ENCODE data around the gene GINS2.
A peak's percentile ranks its signal among the peaks of the same experiment; 100 is the strongest.

GINS2 gene

DNA sequence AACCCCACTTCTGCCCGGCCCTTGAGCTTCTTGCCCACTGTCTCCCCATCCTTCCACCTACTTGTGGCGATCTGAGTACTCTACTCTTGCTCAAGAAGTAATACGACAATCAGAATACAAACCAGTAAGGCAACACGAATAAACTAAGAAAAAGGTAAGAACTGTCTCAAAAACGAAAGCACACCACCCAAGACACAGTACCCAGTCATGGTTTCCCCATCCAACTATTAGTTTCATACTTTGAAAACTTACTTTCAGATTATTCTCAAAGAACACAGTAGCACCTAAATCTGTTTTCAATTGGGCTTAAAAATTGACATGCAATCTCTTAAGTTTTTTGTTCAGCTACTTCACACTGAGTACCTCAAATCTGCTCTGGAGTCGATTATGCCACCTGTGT lies 13.9 kb downstream of the GINS2 start:
- Histone ChIP-seq H3K4me2 (ENCODE audit: low read length) (no peak overlapping the region), H2AFZ (no peak overlapping the region), H3K36me3 (ENCODE audit: control insufficient read depth, insufficient read depth, low read length) (no peaks in the 10 kb centered on the region), H3K4me1 (peaks cover 14% of the 10 kb centered on the region), H3K9ac (no peak overlapping the region), H3K27me3 (ENCODE audit: control insufficient read depth, insufficient read depth, low read length) (no peaks in the 10 kb centered on the region), H3K4me3 (ENCODE audit: low read depth, low read length) (no peak overlapping the region), H3K27ac (no peak overlapping the region), H3K79me2 (no peaks in the 10 kb centered on the region), H3K9me3 (ENCODE audit: control insufficient read depth, low read length) (no peaks in the 10 kb centered on the region)
- TF ChIP-seq, protein P1, sequence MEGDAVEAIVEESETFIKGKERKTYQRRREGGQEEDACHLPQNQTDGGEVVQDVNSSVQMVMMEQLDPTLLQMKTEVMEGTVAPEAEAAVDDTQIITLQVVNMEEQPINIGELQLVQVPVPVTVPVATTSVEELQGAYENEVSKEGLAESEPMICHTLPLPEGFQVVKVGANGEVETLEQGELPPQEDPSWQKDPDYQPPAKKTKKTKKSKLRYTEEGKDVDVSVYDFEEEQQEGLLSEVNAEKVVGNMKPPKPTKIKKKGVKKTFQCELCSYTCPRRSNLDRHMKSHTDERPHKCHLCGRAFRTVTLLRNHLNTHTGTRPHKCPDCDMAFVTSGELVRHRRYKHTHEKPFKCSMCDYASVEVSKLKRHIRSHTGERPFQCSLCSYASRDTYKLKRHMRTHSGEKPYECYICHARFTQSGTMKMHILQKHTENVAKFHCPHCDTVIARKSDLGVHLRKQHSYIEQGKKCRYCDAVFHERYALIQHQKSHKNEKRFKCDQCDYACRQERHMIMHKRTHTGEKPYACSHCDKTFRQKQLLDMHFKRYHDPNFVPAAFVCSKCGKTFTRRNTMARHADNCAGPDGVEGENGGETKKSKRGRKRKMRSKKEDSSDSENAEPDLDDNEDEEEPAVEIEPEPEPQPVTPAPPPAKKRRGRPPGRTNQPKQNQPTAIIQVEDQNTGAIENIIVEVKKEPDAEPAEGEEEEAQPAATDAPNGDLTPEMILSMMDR (IDR thresholded peaks at IDR 0.05), result no peak

DNA sequence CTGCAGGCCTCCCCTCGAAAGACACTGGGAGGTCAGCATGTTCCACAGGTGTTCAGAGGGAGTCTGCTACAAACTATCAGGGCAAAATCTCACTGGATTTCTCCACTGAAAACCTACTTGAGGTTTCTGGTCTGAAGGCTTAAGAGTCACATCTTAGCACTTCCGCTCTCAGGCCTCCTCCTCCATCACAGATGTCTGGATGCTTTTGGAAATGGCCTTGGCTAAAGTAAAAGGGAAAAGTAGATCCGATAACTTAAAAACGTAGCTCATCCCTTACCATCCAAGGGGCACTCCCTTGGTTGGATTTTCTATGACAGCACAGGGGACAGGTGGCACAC lies 14.4 kb downstream of the GINS2 start:
- Histone ChIP-seq H3K27me3 (ENCODE audit: control insufficient read depth, insufficient read depth, low read length) (no peaks in the 10 kb centered on the region), H3K9ac (no peak overlapping the region), H3K79me2 (no peaks in the 10 kb centered on the region), H3K4me1 (peaks cover 14% of the 10 kb centered on the region), H3K4me2 (ENCODE audit: low read length) (no peak overlapping the region), H3K4me3 (ENCODE audit: low read depth, low read length) (no peak overlapping the region), H3K9me3 (ENCODE audit: control insufficient read depth, low read length) (no peaks in the 10 kb centered on the region), H3K27ac (no peak overlapping the region), H3K36me3 (ENCODE audit: control insufficient read depth, insufficient read depth, low read length) (no peaks in the 10 kb centered on the region), H2AFZ (no peak overlapping the region)
- TF ChIP-seq, protein P1 (IDR thresholded peaks at IDR 0.05), result no peak

DNA sequence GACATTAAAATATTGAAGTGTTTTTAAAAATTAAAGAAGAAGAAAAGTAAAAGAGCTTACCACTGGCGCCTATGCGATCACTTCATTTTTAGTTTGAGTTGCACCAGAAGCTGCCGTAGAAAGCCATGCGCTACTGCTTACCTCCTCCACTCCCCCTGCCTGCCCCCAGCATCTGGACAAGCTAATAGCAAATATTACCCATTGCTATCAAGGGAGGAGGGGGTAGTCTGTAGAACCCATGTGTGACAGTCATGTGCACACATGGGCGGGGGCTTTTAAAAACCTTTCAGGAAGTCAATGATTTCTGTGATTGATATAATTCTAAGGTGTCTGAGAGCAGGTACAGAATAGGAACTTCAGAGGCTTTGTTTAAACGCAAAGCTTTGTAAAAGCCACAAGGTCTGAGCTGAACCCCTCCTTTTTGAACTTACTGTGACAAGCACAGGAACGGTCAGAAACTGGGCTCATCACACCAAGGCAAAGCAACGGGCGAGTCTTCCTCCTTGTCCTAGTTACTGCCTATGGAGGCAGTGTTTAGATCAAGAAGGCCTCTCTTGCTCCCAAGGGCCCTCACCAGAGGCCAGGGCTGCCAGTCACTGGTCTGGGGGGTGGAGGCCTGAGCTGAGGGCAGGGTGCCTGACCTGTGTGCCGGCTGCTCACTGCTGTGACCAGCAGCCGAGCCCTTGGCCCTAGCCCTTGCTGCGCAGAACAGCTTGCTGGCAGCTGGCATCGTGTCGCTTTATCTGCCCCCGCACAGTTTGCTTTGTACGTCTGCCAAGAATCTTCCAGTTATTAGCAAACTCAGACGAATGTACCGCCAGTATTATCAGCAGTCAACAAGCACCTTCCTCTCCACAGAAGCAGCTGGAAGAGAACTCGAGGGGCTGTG lies 15.0 kb downstream of the GINS2 start:
- TF ChIP-seq, protein P1 (IDR thresholded peaks at IDR 0.05), result no peak
- H3K36me3 ChIP-seq (ENCODE audit: control insufficient read depth, insufficient read depth, low read length), result no peaks in the 10 kb centered on the region
- H3K27me3 ChIP-seq (ENCODE audit: control insufficient read depth, insufficient read depth, low read length), result no peaks in the 10 kb centered on the region
- no peaks in the 10 kb centered on the region for H3K79me2 ChIP-seq
- no peak overlapping the region for H3K4me2 ChIP-seq (ENCODE audit: low read length)
- H3K9ac ChIP-seq, result no peak overlapping the region
- no peaks in the 10 kb centered on the region for H3K9me3 ChIP-seq (ENCODE audit: control insufficient read depth, low read length)
- peaks cover 14% of the 10 kb centered on the region for H3K4me1 ChIP-seq
- H3K4me3 ChIP-seq (ENCODE audit: low read depth, low read length), result no peak overlapping the region
- H3K27ac ChIP-seq, result peak overlapping the region; percentile 0
- H2AFZ ChIP-seq, result no peak overlapping the region

DNA sequence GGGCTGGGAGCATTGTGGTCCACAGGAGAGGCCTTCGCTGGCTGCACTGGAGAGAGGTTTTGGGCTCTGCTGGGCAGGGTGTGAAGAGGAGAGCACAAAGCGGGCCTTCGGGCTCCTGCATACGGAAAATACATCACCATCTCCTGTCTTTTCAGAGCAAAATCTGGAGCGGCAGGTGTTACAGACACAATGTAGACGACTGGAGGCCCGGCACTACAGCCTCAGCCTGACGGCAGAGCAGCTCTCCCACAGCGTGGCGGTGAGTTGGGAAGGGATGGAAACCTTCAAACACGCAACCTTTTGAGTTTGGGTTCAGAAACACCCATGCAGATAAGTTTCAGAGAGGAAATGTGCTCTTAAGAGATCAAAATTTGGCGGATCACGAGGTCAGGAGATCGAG lies 17.9 kb downstream of the GINS2 start:
- Histone ChIP-seq H2AFZ (no peak overlapping the region), H3K4me3 (ENCODE audit: low read depth, low read length) (no peak overlapping the region), H3K9me3 (ENCODE audit: control insufficient read depth, low read length) (no peaks in the 10 kb centered on the region), H3K36me3 (ENCODE audit: control insufficient read depth, insufficient read depth, low read length) (no peaks in the 10 kb centered on the region), H3K4me2 (ENCODE audit: low read length) (no peak overlapping the region), H3K27me3 (ENCODE audit: control insufficient read depth, insufficient read depth, low read length) (no peaks in the 10 kb centered on the region), H3K27ac (no peak overlapping the region), H3K79me2 (peaks cover 3% of the 10 kb centered on the region), H3K9ac (no peak overlapping the region), H3K4me1 (peaks cover 14% of the 10 kb centered on the region)
- TF ChIP-seq, protein P1 (IDR thresholded peaks at IDR 0.05), result no peak
